ENCODE data around the gene RFX6. TPM values are rescaled to one million over a fixed set of nuclear protein-coding genes. Genes with fewer than 3 reads are reported as not detected.

The RFX6 gene
- total RNA-seq, 1 donor from 2014 or later, result not detected

DNA sequence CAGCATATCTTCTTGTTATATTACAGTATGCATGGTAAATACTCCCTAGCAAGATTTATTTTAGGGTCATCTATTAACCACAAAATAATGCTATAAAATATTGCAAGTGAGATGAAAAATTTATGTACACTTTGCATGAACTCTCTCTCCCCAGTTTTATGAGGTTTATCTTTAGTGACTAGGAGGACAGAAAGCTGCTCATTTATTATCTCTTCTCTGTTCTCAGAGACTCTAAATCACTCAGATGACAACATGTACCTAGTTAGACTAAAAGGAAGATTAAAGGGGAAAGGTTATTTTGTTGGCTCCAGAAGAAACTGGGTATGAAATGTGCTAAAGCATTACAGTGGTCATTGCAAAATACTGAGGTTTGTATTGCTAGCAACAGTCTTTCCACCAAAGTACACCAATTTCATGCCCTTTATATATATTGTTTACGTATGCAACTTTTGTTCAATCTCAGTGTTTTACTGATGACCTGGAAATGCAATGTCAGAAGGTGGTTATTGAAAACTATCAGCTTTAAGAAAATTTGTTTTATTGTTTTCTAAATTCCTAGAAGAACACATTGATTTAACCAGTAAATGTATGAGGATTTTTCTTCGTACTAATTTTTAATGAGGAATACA is 11.8 kb downstream of the RFX6 start:
- Histone ChIP-seq H3K4me2 (ENCODE audit: low read length) (no peak overlapping the region), H3K36me3 (ENCODE audit: insufficient read depth, low read length) (no peaks in the 10 kb centered on the region)

DNA sequence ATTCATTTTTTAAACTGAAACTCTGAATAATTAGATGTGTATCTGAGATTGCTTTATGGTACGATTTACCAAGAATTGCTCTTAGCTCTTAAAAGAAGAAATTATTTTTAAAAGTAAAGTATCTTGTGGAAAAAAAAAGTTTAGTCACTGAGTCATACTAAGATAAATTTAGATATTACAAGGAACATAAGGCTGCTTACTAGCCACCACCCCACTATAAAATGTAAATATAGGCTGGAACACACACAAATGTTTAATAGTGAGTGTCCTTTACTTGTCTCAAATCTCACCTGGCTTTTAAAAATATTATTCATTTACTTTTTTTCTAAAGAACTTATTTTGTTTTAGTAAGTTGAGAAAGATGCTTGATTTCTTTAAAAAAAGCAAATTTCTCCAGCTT is 17.6 kb downstream of the RFX6 start:
- H3K27me3 Mint-ChIP-seq (ENCODE audit: low read depth, unreplicated experiment), result peaks cover 4% of the 10 kb centered on the region

More for the DNA sequence above, 11.8 kb downstream of the RFX6 start:
- no peaks in the 10 kb centered on the region for H3K4me1 ChIP-seq (ENCODE audit: insufficient read depth, low read length)
- DNase-seq (ENCODE audit: low read depth) (no peak), FAIRE-seq (no peak)
- H3K27ac Mint-ChIP-seq (ENCODE audit: unreplicated experiment), result no peak overlapping the region
- H3K4me3 ChIP-seq (ENCODE audit: insufficient read depth, low read depth, low read length), result no peak overlapping the region
- H3K27me3 ChIP-seq (ENCODE audit: insufficient read depth, low read length), result no peaks in the 10 kb centered on the region
- no peaks in the 10 kb centered on the region for H4K20me1 ChIP-seq (ENCODE audit: insufficient read depth, low read length)
- no peak for TF ChIP-seq EZH2 (IDR thresholded peaks at IDR 0.05; ENCODE audit: insufficient read depth, low read length)
- TF ChIP-seq, protein P1, sequence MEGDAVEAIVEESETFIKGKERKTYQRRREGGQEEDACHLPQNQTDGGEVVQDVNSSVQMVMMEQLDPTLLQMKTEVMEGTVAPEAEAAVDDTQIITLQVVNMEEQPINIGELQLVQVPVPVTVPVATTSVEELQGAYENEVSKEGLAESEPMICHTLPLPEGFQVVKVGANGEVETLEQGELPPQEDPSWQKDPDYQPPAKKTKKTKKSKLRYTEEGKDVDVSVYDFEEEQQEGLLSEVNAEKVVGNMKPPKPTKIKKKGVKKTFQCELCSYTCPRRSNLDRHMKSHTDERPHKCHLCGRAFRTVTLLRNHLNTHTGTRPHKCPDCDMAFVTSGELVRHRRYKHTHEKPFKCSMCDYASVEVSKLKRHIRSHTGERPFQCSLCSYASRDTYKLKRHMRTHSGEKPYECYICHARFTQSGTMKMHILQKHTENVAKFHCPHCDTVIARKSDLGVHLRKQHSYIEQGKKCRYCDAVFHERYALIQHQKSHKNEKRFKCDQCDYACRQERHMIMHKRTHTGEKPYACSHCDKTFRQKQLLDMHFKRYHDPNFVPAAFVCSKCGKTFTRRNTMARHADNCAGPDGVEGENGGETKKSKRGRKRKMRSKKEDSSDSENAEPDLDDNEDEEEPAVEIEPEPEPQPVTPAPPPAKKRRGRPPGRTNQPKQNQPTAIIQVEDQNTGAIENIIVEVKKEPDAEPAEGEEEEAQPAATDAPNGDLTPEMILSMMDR (IDR thresholded peaks at IDR 0.05; ENCODE audit: insufficient read depth, low read depth, low read length), result no peak
- H3K9ac ChIP-seq (ENCODE audit: low read length), result no peak overlapping the region
- H3K9me3 Mint-ChIP-seq (ENCODE audit: unreplicated experiment), result no peaks in the 10 kb centered on the region
- no peaks in the 10 kb centered on the region for H3K79me2 ChIP-seq (ENCODE audit: insufficient read depth, low read length)
- H2AFZ ChIP-seq (ENCODE audit: low read depth, low read length), result no peak overlapping the region
- H3K36me3 Mint-ChIP-seq (ENCODE audit: low read depth, unreplicated experiment), result no peaks in the 10 kb centered on the region
- no peaks in the 10 kb centered on the region for H3K9me3 ChIP-seq (ENCODE audit: insufficient read depth, low read depth, low read length)
- H3K4me3 Mint-ChIP-seq (ENCODE audit: unreplicated experiment), result no peak overlapping the region
- H3K4me1 Mint-ChIP-seq (ENCODE audit: low read depth, unreplicated experiment), result peaks cover 2% of the 10 kb centered on the region
- H3K27me3 Mint-ChIP-seq (ENCODE audit: low read depth, unreplicated experiment), result peaks cover 2% of the 10 kb centered on the region
- H3K27ac ChIP-seq (ENCODE audit: low read depth, low read length), result no peak overlapping the region

DNA sequence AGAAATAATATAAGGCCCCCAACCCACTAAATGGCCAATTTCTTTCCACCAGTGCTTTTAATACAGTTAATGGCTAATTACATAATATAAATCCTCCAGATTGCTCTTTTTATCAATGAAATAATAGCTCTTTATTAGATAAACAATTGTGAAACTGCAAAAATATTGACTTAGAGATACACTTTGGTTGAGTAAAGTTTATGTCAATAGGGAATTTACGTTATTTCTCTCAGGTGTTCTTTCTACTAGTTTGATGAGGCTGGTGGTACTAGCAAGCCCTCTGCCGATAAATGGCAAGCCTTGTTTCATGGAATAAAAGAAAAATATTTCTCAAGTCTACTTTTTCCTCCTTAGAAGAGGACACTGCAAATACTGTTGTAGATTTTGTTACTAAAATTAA is 18.9 kb downstream of the RFX6 start:
- no peak overlapping the region for H3K9ac ChIP-seq (ENCODE audit: low read length)
- H3K79me2 ChIP-seq (ENCODE audit: insufficient read depth, low read length), result no peaks in the 10 kb centered on the region
- H3K9me3 ChIP-seq (ENCODE audit: insufficient read depth, low read depth, low read length), result no peaks in the 10 kb centered on the region
- H3K4me2 ChIP-seq (ENCODE audit: low read length), result no peak overlapping the region
- no peak for DNase-seq (ENCODE audit: low read depth)
- TF ChIP-seq, protein P1 (IDR thresholded peaks at IDR 0.05; ENCODE audit: insufficient read depth, low read depth, low read length), result no peak
- no peak for TF ChIP-seq EZH2 (IDR thresholded peaks at IDR 0.05; ENCODE audit: insufficient read depth, low read length)
- H3K27ac ChIP-seq (ENCODE audit: low read depth, low read length), result no peak overlapping the region
- H3K9me3 Mint-ChIP-seq (ENCODE audit: unreplicated experiment), result peaks cover 3% of the 10 kb centered on the region
- no peaks in the 10 kb centered on the region for H3K27me3 ChIP-seq (ENCODE audit: insufficient read depth, low read length)
- no peak overlapping the region for H3K4me3 ChIP-seq (ENCODE audit: insufficient read depth, low read depth, low read length)
- no peaks in the 10 kb centered on the region for H3K36me3 ChIP-seq (ENCODE audit: insufficient read depth, low read length)
- no peak overlapping the region for H2AFZ ChIP-seq (ENCODE audit: low read depth, low read length)
- H3K27ac Mint-ChIP-seq (ENCODE audit: unreplicated experiment), result no peak overlapping the region
- FAIRE-seq, result no peak
- no peaks in the 10 kb centered on the region for H3K36me3 Mint-ChIP-seq (ENCODE audit: low read depth, unreplicated experiment)
- H3K4me3 Mint-ChIP-seq (ENCODE audit: unreplicated experiment), result no peak overlapping the region
- H3K4me1 Mint-ChIP-seq (ENCODE audit: low read depth, unreplicated experiment), result no peaks in the 10 kb centered on the region
- no peaks in the 10 kb centered on the region for H4K20me1 ChIP-seq (ENCODE audit: insufficient read depth, low read length)
- peaks cover 4% of the 10 kb centered on the region for H3K27me3 Mint-ChIP-seq (ENCODE audit: low read depth, unreplicated experiment)
- no peaks in the 10 kb centered on the region for H3K4me1 ChIP-seq (ENCODE audit: insufficient read depth, low read length)

More for the DNA sequence above, 17.6 kb downstream of the RFX6 start:
- no peak for TF ChIP-seq EZH2 (IDR thresholded peaks at IDR 0.05; ENCODE audit: insufficient read depth, low read length)
- no peaks in the 10 kb centered on the region for H3K27me3 ChIP-seq (ENCODE audit: insufficient read depth, low read length)
- FAIRE-seq, result no peak
- no peaks in the 10 kb centered on the region for H3K36me3 Mint-ChIP-seq (ENCODE audit: low read depth, unreplicated experiment)
- no peaks in the 10 kb centered on the region for H4K20me1 ChIP-seq (ENCODE audit: insufficient read depth, low read length)
- H3K79me2 ChIP-seq (ENCODE audit: insufficient read depth, low read length), result no peaks in the 10 kb centered on the region
- H3K27ac Mint-ChIP-seq (ENCODE audit: unreplicated experiment), result no peak overlapping the region
- no peaks in the 10 kb centered on the region for H3K4me1 Mint-ChIP-seq (ENCODE audit: low read depth, unreplicated experiment)
- DNase-seq (ENCODE audit: low read depth), result no peak
- no peak overlapping the region for H3K27ac ChIP-seq (ENCODE audit: low read depth, low read length)
- H3K9ac ChIP-seq (ENCODE audit: low read length), result no peak overlapping the region
- H3K4me3 Mint-ChIP-seq (ENCODE audit: unreplicated experiment), result no peak overlapping the region
- no peaks in the 10 kb centered on the region for H3K9me3 ChIP-seq (ENCODE audit: insufficient read depth, low read depth, low read length)
- no peaks in the 10 kb centered on the region for H3K36me3 ChIP-seq (ENCODE audit: insufficient read depth, low read length)
- no peaks in the 10 kb centered on the region for H3K4me1 ChIP-seq (ENCODE audit: insufficient read depth, low read length)
- no peak overlapping the region for H3K4me3 ChIP-seq (ENCODE audit: insufficient read depth, low read depth, low read length)
- no peak overlapping the region for H2AFZ ChIP-seq (ENCODE audit: low read depth, low read length)
- peaks cover 3% of the 10 kb centered on the region for H3K9me3 Mint-ChIP-seq (ENCODE audit: unreplicated experiment)
- no peak overlapping the region for H3K4me2 ChIP-seq (ENCODE audit: low read length)
